Measurements from ENCODE around the gene SLC9A3.
"Not testable (repeated sequence)": the region's sequence is repeated elsewhere in the genome, so short reads cannot be mapped to it uniquely, and the experiment has no call there.

Gene SLC9A3

DNA sequence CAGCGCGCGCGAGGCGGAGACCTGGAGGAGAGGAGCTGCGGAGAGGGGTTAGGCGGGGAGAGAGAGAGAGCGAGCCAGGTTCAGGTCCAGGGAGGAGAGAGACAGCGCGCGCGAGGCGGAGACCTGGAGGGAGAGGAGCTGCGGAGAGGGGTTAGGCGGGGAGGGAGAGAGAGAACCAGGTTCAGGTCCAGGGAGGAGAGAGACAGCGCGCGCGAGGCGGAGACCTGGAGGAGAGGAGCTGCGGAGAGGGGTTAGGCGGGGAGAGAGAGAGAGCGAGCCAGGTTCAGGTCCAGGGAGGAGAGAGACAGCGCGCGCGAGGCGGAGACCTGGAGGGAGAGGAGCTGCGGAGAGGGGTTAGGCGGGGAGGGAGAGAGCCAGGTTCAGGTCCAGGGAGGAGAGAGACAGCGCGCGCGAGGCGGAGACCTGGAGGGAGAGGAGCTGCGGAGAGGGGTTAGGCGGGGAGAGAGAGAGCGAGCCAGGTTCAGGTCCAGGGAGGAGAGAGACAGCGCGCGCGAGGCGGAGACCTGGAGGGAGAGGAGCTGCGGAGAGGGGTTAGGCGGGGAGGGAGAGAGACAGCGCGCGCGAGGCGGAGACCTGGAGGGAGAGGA lies 49.9 kb downstream of the SLC9A3 start:
- DNase-seq, result not testable (repeated sequence)

GRCh38 chr5:473551-474192 lies 50.6 kb downstream of the SLC9A3 start:
- DNase-seq, result no peak

DNA sequence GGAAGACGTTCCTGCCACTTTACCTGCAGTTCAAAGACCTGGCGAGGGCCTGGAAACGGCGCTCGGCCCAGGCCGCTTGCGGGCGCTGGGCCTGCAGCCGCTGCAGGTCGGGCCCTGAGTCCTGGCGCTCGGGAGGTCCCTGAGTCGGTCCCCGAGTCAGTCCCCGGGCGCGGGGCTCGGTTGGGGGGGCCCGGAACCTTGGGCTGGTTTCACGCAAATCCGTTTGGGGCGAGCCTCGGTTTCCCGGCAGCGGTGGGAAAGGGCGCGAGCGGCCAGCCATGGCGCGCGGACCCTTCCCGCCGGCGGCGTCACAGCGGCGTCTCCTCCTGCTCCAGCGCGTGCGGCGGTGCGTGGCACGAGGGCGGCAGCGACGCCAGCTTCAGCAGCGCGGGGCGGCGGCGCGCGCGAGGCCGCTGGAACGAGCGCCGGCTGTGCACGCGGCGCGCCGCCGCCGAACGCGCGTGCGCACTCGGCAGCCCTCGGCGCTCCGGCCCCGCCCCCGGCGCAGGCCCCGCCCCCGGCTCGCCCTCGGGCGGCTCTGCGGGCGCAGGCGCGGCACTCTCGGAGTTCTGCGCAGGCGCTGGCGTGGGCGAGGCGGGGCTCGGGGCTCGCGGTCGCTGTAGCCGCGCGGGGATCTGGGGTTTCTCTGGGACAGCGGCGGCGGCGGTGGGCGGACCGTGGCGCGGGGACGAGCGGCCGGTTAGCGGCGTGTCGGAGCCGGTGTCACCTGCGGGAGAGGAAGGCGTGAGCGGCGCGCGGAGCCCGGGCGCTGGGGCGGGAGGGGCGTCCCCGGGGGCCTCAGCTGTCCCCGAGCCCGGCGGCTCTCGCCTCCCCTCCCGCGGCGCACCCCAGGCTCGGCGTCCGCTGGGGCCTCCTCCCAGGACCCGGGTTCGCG lies 51.3 kb downstream of the SLC9A3 start:
- peak; percentile 61 to 75 for DNase-seq

DNA sequence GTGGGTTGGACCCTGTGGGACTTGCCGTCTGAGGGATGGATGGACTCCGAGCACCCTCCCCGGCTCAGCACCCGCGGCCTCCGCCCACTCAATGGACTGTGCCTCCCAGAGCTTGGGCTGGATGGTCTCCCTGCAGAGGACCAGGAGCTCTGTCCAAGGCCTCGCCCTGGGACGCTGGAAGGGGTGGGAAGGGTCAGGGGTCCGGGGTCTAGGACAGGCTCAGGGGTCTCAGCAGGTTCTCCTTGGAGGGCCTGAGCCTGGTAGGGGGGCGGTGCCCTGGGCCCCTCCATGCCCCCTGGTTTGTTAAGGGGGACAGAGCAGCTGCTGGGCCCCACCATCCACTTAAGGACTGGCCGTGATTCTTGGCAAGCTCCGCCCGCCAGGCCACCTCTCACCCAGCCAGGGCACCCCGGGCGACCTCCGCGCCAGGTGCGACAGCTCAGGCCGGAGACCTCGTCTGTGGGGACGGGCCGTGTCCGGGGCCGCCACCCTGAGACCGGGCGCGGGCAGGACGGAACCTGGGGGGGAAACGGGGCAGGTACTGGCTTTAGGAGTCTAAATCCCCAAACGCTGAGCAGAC lies 52.1 kb downstream of the SLC9A3 start:
- no peak for DNase-seq

GRCh38 chr5:471750-472058 lies 52.5 kb downstream of the SLC9A3 start:
- DNase-seq, result peak; percentile 12 to 26

DNA sequence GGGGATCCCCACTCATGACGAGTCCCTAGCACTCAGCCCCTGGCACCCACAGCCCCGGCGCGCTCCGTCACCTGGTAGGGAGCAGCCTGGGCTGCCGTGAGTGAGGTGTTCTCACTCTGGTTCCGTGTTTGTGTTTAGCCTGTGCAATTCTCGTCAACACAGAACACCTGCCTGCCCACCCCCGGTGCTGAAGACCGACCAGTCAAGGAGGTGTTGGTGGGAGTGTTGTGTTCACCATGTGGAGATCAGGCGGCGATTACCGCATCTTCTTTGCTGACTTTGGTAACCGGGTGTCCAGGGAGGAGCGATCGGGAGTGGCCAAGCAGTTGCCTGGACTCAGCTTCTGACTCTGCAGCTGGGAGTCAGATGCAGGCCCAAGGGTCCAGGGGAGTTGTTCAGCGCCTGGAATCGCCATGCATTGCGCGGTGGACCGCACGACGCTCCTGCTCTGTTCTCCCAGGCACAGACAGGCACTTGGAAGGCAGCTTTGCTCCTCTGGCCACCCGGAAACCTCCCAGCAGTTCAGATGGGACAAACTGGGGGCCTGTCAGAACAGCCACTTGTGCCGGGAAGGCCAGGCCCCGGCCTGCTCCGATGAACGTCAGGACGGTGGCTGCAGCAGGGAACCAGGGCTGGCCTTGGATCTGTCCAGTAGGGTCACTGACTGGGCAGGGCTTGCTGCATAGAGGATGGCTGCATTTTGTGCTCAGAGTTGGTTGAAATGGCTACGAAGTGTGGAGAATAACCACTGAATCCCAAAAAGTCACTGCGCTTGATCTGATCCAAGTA lies 53.1 kb downstream of the SLC9A3 start:
- no peak for DNase-seq

DNA sequence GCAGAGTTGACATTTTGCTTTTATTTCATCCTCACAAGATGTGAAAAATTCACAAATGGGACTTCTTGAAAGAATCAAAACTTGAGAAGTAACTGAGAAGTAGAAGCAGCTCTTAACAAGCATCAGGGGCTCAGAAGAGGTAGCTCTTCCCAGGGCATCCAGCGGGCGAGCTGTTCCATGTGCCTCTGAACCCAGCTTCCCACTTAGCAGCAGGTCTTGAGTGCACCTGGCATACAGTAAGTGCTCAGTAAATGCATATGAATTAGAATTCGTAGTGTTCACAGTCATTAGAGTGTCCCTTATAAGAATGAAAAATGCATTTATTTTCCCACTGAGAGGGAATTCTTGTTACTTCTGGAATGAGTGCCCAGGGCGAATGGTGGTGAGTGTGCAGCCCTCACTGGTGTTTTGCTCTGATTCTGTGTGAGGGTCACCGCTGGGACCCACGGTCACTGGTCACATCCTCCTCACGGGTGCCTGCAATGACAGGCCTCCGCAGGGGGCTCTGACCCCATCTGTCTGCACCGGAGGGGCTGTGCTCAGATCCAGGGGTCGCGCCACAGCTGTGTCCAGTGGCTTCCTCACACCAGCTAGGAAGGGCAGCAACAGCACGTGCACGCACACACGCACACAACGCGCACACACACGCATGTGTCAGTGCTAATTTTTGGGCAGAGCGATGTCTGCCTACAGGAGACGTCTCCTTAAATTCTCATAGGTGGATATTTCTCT lies 54.3 kb downstream of the SLC9A3 start:
- no peak for DNase-seq

DNA sequence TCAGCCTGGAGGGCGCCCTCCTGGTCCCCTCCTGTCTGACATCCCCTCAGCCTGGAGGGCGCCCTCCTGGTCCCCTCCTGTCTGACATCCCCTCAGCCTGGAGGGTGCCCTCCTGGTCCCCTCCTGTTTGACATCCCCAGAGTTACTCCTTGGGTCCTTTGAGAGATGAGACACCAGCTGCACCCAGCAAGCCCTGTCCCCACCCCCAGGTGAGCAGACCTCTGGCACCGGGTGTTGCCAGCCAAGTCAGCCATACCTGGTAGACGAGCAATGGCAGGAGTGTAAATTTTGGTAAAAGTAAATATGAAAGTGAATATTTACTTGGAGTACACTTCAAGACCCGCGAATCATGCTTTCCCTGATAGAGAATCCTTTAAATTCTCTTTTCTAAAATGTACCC lies 55.8 kb downstream of the SLC9A3 start:
- DNase-seq, result no peak

DNA sequence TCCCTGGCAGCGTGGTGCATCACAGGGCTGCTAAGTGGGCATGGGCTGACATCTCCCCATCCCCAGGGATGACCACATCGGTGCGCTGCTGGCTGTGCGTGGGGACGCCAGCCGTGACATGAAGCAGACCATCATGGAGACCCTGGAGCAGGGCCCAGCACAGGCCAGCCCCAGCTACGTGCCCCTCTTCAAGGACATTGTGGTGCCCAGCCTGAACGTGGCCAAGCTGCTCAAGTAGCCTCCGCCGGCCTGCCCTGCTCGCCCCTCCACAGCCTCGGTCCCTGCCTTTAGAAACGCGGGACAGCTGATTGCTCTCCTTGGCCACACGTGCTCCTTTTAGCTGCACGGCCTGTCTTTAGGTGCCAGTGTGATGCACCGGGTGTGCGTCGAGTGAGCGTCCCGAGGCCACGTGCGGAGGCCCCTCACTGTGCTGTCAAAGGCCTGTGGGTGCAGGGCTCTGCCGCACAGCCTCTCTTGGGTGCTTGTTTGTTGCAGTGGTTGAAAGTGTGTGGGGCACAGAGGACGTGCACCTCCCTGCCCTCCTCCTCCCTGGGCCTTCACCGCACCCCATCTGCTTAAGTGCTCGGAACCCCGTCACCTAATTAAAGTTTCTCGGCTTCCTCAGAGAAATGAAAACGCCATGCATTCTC lies 57.5 kb downstream of the SLC9A3 start:
- no peak for DNase-seq

GRCh38 chr5:465591-466403 lies 58.5 kb downstream of the SLC9A3 start:
- DNase-seq, result no peak

- DNase-seq, result no peak
These were observed 59.2 kb downstream of the SLC9A3 start for GRCh38 chr5:464843-465590.

DNA sequence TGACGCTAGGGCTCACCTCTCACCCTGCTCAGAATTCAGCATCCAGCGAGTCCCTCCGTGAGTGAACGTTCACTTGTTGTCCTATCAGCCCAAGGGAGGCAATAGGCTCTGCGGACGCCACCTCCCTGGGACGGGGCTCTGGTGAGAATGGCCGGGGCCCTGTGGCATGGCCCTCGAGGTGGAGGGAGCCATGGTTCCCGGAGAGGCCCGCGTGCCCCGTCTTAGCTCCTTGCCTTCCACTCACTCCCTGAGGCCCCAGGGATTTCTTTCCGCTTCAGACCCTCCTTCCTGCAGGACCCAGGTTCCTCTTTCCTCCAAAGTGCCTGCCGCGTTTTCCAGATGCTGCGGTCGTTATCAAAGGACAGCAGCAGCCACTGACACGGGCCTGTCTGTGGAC lies 59.8 kb downstream of the SLC9A3 start:
- DNase-seq, result no peak

DNA sequence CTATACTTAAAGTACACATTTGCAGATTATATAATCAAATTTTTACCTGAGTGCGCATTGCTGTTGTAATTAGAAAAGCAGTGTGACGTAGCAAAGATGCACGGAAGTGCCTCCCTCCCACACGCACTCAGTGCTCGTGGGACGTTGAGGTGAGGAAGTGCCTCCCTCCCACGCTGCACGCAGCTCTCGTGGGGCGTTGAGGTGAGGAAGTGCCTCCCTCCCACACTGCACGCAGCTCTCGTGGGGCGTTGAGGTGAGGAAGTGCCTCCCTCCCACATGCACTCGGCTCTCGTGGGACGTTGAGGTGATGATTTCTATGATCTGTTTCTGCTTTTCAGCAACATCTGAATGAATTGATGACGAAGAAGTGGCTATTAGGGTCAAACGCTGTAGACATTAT lies 60.3 kb downstream of the SLC9A3 start:
- no peak for DNase-seq

DNA sequence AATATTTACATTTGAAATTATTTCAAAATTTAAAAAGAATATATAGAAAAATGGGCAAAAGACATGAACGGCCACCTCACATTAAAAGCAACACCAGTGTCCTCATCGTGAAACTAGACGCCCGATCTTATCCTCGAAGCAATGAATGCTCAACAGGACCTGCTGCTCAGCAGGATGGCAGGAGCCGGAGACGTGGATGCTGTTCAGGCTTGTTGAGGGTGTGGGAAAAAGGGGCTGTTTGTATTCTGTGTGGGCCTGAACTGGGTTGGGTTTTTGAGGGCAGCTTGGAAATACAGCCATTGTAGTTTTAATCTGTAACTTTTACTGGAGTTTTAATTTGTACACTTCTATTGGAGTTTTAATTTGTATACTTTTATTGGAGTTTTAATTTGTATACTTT lies 60.9 kb downstream of the SLC9A3 start:
- DNase-seq, result no peak

DNA sequence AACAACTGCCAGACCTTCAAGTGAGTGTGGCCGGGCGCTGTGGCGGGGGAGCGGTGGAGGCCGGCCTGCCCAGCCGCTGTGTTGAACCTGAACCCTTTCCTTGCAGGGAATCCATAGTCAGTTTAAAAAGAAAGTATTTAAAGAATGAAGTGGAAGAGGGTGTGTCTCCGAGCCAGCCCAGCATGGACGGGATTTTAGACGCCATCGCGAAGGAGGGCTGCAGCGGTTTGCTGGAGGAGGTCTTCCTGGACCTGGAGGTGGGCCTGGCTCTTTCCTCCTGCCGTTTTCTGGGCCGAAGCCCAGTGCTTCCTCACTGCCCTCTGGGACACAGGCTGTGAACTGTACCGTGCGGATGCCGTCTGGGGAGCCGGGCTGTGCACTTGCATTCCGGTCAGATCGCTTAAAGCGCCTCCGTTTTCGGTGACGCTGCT lies 62.2 kb downstream of the SLC9A3 start:
- no peak for DNase-seq

DNA sequence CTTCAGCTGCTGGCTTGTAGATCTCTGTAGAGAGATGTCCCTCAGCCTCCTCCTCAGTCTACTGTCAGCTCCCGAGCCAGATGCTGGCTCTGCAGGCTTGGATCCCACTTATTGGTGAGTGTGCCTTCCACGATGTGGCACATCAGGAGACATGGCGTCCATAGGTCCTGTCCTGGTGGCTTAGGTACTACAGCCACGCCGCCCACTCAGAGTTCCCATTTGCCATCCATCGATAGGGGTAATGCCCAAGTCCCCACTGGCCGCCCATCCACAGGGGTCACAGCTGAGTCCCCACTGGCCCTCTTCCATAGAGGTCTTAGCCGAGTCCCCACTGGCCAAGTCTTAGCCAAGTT lies 64.0 kb downstream of the SLC9A3 start:
- DNase-seq, result no peak

GRCh38 chr5:459562-460272 lies 64.5 kb downstream of the SLC9A3 start:
- DNase-seq, result no peak

- DNase-seq, result no peak
These were observed 65.5 kb downstream of the SLC9A3 start for GRCh38 chr5:458547-459353.
